ENCODE data around the gene CCSER1.

CCSER1 gene

DNA sequence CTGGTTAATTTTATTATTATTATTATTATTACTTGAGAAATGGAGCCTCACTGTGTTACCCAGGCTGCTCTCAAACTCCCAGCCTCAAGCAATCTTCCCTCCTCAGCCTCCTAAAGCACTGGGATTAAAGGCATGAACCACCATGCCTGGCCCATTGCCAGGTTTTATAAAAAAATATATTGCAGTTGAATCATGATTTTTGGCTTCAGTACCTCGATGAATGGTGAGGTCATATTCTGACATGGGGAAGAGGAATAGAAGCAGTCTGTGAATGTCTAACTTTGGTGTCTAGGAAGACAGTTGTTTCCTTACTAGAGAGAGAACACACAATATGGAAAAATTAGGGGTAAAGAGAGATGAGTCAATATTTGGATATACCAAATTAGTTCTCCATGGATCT, 32.0 kb downstream of the CCSER1 start:
- H3K36me3 Mint-ChIP-seq (ENCODE audit: low read depth), result no peaks in the 10 kb centered on the region
- no peak overlapping the region for H3K4me3 Mint-ChIP-seq
- no peaks in the 10 kb centered on the region for H3K9me3 Mint-ChIP-seq
- no peaks in the 10 kb centered on the region for H3K27me3 Mint-ChIP-seq
- H3K4me1 Mint-ChIP-seq (ENCODE audit: low read depth), result no peaks in the 10 kb centered on the region
- no peak overlapping the region for H3K27ac Mint-ChIP-seq

DNA sequence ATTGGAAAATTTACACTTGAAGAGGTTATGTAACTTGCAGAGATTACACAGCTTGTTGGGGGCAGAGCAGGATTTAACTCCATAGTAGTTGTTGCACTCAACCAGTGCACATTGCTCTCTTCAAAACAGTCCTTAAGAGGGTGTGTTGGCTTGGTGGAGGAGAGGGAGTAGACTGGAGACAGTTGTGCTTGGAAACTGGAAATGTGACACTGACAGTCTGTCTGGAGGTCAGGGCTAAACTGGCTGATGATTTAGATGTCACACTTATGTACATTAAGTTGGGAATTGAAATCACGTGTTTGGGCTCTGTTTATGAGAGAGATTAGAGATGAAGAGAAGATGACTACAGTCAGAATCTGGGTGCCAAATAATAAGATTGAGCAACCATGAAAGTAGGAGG, 32.9 kb downstream of the CCSER1 start:
- no peaks in the 10 kb centered on the region for H3K4me1 Mint-ChIP-seq (ENCODE audit: low read depth)
- no peak overlapping the region for H3K4me3 Mint-ChIP-seq
- H3K36me3 Mint-ChIP-seq (ENCODE audit: low read depth), result no peaks in the 10 kb centered on the region
- H3K9me3 Mint-ChIP-seq, result no peaks in the 10 kb centered on the region
- no peak overlapping the region for H3K27ac Mint-ChIP-seq
- H3K27me3 Mint-ChIP-seq, result no peaks in the 10 kb centered on the region

DNA sequence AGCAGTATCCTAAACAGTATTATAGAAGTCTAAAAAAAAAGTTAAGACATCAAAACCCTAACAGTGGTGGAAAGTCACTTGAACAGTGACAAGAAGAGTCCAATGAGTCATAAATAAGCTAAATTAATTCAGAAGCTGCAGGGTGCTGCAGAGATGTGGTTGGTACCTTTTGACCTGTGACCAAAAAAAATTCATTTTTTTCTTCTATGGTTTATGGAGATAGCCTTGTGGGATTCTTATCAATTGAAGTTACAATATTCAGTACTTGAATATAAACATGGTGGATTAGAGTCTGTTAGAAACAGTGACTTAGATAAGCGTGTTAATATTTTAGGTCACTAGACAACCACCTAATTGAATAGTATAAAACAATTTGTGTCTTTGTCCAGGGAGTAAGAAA, 35.4 kb downstream of the CCSER1 start:
- Mint-ChIP-seq H3K36me3 (ENCODE audit: low read depth) (no peaks in the 10 kb centered on the region), H3K4me1 (ENCODE audit: low read depth) (no peaks in the 10 kb centered on the region), H3K27ac (no peak overlapping the region), H3K9me3 (no peaks in the 10 kb centered on the region), H3K4me3 (no peak overlapping the region), H3K27me3 (no peaks in the 10 kb centered on the region)

DNA sequence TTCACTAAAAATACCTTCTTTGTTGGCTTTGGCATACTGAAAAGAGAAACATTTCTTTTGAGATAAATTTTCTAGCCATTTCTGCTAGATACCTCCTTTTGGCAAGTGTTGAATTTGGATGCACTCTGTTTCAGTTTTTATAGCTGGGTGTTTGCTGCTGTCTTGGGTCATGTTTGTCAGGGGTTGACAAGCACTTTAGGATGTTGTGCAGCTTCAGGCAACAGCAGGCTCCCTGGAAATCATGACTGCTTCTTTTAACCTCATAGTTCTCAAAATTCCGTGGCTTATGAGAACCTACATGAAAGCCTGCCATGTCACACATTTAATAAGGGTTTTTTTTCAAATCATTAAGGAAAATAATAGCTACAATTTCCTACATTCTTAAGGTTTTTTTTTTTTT, 36.7 kb downstream of the CCSER1 start:
- Mint-ChIP-seq H3K4me1 (ENCODE audit: low read depth) (no peaks in the 10 kb centered on the region), H3K27ac (no peak overlapping the region), H3K4me3 (no peak overlapping the region), H3K9me3 (no peaks in the 10 kb centered on the region), H3K36me3 (ENCODE audit: low read depth) (no peaks in the 10 kb centered on the region), H3K27me3 (no peaks in the 10 kb centered on the region)

DNA sequence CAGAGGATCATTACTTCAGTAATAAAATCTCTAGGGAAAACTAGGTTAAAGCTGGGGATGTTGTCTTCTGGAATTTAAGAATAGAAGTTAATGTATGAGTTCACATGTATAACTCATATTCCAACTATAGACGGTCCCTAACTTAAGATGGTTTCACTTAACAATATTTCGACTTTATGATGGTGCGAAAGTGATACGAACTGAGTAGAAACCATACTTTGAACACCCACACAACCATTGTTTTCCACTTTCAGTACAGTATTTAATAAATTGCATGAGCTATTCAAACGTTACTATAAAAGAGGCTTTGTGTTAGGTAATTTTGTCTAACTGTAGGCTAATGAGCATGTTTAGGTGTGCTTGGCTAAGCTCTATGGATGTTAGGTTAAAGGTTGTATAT, 38.7 kb downstream of the CCSER1 start:
- H3K27ac Mint-ChIP-seq, result no peak overlapping the region
- no peaks in the 10 kb centered on the region for H3K27me3 Mint-ChIP-seq
- H3K36me3 Mint-ChIP-seq (ENCODE audit: low read depth), result no peaks in the 10 kb centered on the region
- no peak overlapping the region for H3K4me3 Mint-ChIP-seq
- no peaks in the 10 kb centered on the region for H3K4me1 Mint-ChIP-seq (ENCODE audit: low read depth)
- H3K9me3 Mint-ChIP-seq, result no peaks in the 10 kb centered on the region

DNA sequence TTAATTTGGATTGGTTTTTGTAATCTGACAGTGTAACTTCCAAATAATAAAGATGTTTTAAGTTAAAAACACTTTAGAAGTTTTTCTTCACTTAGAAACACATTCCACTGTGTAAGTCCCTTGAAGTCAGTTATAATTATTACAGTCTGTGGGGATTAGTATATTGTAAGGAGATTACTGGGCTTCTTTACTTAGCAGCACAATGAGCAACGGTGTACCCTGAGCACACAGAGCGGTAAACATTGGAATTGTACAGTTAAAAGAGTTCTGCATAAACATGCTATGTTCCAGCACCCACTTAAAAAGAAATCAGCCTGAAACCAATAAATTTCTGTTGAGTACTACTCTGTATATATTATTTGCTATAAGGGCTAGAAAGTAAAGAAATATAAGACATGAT, 44.3 kb downstream of the CCSER1 start:
- no peaks in the 10 kb centered on the region for H3K4me1 Mint-ChIP-seq (ENCODE audit: low read depth)
- no peak overlapping the region for H3K27ac Mint-ChIP-seq
- H3K36me3 Mint-ChIP-seq (ENCODE audit: low read depth), result no peaks in the 10 kb centered on the region
- no peaks in the 10 kb centered on the region for H3K9me3 Mint-ChIP-seq
- peaks cover 4% of the 10 kb centered on the region for H3K27me3 Mint-ChIP-seq
- no peak overlapping the region for H3K4me3 Mint-ChIP-seq

DNA sequence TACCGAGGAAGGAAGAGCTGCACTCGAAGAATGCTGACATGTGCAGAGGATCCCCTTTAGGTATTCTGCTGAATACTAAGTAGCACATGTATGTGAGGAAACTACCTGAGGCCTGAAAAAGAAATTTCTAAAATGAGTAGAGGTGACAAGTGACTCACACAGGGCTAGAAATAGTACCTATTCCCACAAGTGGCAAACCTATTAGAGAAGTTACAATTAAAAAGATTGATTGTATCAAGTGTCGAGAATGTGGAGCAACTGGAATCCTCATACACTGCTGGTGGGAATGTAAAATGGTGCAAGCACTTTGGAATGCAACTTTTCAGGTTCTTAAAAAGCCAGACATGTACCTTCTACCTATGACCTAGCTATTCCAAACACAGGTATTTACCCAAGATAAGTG, 47.4 kb downstream of the CCSER1 start:
- Mint-ChIP-seq H3K27me3 (peaks cover 4% of the 10 kb centered on the region), H3K4me1 (ENCODE audit: low read depth) (no peaks in the 10 kb centered on the region), H3K9me3 (no peaks in the 10 kb centered on the region), H3K36me3 (ENCODE audit: low read depth) (no peaks in the 10 kb centered on the region), H3K4me3 (no peak overlapping the region), H3K27ac (no peak overlapping the region)

DNA sequence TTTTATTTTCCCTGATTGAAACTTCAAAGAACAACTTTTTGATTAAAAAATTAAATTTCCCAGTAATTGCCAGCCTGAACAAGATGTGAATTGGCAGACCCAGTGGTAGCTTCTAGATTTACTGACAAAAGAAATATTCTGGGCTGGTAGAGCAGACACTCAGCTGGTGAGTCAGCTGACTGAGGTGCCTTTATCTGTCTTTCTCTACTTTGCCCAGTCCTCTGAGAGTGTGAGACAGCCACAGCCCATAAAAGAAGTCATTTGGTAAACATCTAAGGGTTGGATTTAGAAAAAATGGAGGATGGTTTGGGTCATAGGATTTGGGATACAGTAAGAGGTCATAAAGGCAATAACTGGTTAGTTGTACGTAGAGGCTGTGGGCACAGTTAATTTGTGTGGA, 54.5 kb downstream of the CCSER1 start:
- H3K4me1 Mint-ChIP-seq (ENCODE audit: low read depth), result no peaks in the 10 kb centered on the region
- no peak overlapping the region for H3K27ac Mint-ChIP-seq
- H3K27me3 Mint-ChIP-seq, result no peaks in the 10 kb centered on the region
- no peaks in the 10 kb centered on the region for H3K36me3 Mint-ChIP-seq (ENCODE audit: low read depth)
- H3K9me3 Mint-ChIP-seq, result no peaks in the 10 kb centered on the region
- no peak overlapping the region for H3K4me3 Mint-ChIP-seq

DNA sequence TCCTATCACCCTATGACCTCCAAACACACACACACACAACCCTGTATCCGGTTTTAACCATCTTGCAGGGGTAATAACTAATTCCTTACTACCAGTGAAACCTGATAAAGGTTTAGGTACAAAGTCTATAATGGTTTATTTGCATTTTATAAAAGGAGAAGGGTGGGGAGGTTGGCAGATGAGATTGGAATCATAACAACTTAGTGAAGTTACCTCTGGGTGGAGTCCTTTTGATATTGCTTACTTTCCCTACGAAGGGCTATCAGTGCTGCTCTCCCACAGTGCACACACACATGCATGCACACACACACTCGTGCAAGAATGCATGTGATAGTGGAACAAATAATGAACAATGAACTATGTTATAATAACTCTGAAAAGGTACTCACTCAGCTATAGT, 56.1 kb downstream of the CCSER1 start:
- H3K36me3 Mint-ChIP-seq (ENCODE audit: low read depth), result no peaks in the 10 kb centered on the region
- no peak overlapping the region for H3K27ac Mint-ChIP-seq
- H3K27me3 Mint-ChIP-seq, result no peaks in the 10 kb centered on the region
- H3K4me3 Mint-ChIP-seq, result no peak overlapping the region
- no peaks in the 10 kb centered on the region for H3K4me1 Mint-ChIP-seq (ENCODE audit: low read depth)
- no peaks in the 10 kb centered on the region for H3K9me3 Mint-ChIP-seq

DNA sequence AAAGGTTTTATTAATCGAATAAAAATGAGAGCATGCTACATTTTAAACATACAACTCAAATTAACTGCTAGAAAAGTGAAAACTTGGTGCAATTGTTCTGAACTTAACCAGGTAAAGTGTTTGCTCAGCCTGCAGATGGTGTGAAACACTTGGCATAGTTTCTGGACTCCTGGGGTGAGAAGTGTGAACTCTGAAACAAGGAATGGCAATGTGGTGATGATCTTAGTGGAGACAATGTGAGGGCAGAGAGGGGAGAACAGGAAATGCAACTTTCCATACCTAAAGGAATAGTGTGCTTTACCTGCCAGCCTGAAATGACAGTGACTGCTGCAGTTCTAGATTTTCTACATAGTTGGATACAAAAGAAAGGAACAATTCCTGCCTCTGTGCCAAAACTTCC, 57.4 kb downstream of the CCSER1 start:
- Mint-ChIP-seq H3K9me3 (no peaks in the 10 kb centered on the region), H3K4me3 (no peak overlapping the region), H3K27me3 (no peaks in the 10 kb centered on the region), H3K4me1 (ENCODE audit: low read depth) (no peaks in the 10 kb centered on the region), H3K36me3 (ENCODE audit: low read depth) (no peaks in the 10 kb centered on the region), H3K27ac (no peak overlapping the region)

DNA sequence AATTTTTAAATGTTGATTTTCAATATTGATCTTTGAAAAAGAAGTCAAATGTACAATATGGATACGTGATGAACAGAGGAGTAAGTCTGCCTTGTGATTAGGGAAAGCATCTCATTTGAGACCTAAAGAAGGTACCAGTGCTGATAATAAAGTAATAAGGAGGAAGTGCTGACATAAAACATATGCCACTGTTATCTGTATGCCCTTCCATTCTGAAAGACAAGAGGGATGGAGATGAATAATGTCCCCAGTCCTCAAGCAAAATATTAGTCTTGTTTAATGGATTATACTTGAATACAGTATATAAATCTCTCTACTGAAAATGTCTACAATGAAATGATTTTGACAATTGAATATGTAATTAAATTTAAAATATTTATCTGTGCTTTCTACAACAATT, 58.2 kb downstream of the CCSER1 start:
- Mint-ChIP-seq H3K36me3 (ENCODE audit: low read depth) (no peaks in the 10 kb centered on the region), H3K27ac (no peak overlapping the region), H3K27me3 (no peaks in the 10 kb centered on the region), H3K9me3 (no peaks in the 10 kb centered on the region), H3K4me3 (no peak overlapping the region), H3K4me1 (ENCODE audit: low read depth) (no peaks in the 10 kb centered on the region)

DNA sequence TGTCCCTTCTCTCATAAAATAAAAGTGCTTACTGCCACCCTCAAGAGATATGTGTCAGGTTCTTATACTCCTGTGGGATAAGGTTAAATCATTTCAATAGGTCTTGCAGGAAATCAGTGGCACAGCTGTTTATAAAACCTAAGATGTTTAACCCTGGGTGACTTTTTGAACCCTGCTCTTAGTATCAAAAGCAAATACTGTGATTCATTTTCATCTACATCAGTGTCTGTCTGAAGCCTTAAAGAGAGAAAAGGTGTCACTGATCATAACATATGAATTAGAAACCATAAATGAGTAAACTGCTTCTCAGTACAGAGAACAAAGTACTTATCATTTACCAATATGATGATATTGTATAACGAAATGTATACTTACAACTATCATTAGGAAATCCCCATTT, 59.0 kb downstream of the CCSER1 start:
- no peak overlapping the region for H3K4me3 Mint-ChIP-seq
- H3K27ac Mint-ChIP-seq, result no peak overlapping the region
- H3K9me3 Mint-ChIP-seq, result no peaks in the 10 kb centered on the region
- no peaks in the 10 kb centered on the region for H3K27me3 Mint-ChIP-seq
- no peaks in the 10 kb centered on the region for H3K36me3 Mint-ChIP-seq (ENCODE audit: low read depth)
- no peaks in the 10 kb centered on the region for H3K4me1 Mint-ChIP-seq (ENCODE audit: low read depth)

DNA sequence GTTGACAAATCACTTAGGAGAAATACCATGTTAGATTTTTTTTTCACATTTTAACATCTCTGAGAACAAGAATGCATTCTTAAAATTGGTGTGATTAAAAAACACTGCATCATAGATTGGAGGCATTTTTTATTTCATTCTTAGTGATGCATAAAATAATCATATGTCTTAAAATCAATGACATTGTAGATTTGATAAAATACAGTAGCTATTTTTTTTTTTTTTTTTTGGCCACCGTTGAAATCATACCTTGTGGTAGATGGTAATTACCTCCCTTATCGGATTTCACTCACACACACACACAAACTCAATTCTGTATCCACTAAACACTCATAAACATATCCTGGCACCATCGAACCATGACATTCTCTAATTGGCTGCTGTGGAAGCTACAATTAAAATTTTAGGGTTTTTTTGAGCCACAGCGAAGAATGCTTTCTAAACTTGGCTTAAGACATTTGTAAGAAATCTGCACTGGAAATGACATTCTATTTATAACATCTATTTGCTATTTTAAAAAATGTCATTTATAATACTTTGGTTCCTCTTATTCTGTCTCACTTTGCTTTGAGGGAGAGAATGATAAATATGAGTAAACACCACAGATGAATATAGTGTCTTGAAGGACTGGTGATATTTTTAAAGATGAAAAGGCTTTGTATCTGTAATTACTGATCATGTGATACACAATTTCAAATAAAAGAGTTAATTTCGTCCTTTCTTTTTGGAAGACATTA, 60.1 kb downstream of the CCSER1 start:
- no peak overlapping the region for H3K27ac Mint-ChIP-seq
- no peaks in the 10 kb centered on the region for H3K4me1 Mint-ChIP-seq (ENCODE audit: low read depth)
- no peaks in the 10 kb centered on the region for H3K9me3 Mint-ChIP-seq
- H3K4me3 Mint-ChIP-seq, result no peak overlapping the region
- H3K27me3 Mint-ChIP-seq, result no peaks in the 10 kb centered on the region
- H3K36me3 Mint-ChIP-seq (ENCODE audit: low read depth), result no peaks in the 10 kb centered on the region

DNA sequence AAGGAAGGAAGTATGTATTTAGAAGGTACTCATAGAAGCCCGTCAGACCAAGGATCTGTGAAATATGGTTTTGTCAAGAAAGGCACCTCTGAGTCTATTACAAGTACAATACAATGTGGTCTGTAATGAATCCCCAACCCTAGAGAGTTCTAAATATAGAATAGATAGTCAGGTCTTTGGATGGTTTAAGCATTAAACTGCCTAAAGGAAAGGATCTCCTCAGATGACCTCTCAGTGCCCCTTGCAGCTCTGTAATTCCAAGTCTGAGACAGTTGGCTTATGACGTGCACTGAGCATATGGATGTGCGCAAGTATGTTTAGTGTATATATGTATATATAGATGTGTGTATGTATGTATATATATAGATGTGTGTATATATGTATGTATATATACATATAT, 62.0 kb downstream of the CCSER1 start:
- Mint-ChIP-seq H3K27ac (no peak overlapping the region), H3K9me3 (no peaks in the 10 kb centered on the region), H3K27me3 (no peaks in the 10 kb centered on the region), H3K4me1 (ENCODE audit: low read depth) (no peaks in the 10 kb centered on the region), H3K36me3 (ENCODE audit: low read depth) (no peaks in the 10 kb centered on the region), H3K4me3 (no peak overlapping the region)

DNA sequence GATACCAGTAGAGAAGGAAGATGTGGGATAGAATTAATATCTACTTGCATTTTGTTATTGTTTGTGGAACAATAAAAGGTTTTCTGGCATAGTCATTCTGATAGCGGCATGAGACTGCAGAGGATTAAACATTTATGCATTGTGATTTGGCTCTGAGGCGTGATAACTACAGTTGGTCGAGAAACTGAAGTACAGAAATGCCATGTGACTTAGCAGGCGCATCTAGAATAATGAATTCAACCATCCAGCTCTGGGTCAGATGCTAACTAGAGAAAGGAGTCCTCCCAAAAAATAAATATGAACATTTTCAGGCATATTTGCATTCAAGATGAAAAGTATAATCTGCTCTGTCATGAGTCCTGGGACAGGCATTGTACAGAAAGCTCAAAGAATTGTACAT, 62.8 kb downstream of the CCSER1 start:
- Mint-ChIP-seq H3K4me1 (ENCODE audit: low read depth) (no peaks in the 10 kb centered on the region), H3K36me3 (ENCODE audit: low read depth) (no peaks in the 10 kb centered on the region), H3K4me3 (no peak overlapping the region), H3K27me3 (no peaks in the 10 kb centered on the region), H3K9me3 (no peaks in the 10 kb centered on the region), H3K27ac (no peak overlapping the region)

DNA sequence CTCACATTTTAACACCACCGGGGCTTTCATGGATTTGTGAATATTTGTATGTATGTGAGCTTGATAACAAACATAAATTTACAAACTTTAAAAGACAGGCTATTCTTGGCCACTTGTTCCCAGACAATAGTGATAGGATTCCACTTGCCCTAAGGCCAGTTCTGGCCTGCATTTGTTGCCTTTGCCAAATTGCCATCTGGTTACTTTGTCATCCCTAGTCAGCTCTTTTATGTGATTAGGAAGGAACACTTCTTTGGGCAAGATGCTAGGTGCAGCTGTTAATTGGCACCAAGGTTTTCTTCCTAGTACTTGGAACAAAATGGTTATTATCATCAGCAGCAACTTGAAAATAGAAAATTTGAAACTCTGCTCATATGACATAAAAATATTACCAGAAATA, 63.3 kb downstream of the CCSER1 start:
- Mint-ChIP-seq H3K4me3 (no peak overlapping the region), H3K27ac (no peak overlapping the region), H3K4me1 (ENCODE audit: low read depth) (no peaks in the 10 kb centered on the region), H3K27me3 (no peaks in the 10 kb centered on the region), H3K36me3 (ENCODE audit: low read depth) (no peaks in the 10 kb centered on the region), H3K9me3 (no peaks in the 10 kb centered on the region)
